ENCODE measurements around the gene LDAH.

Gene LDAH

GRCh38 chr2:20652141-20652540, 170.8 kb downstream of the LDAH start:
- no peak for DNase-seq (ENCODE audit: low spot score)

GRCh38 chr2:20651731-20652099, 171.2 kb downstream of the LDAH start:
- no peak for DNase-seq (ENCODE audit: low spot score)

GRCh38 chr2:20650877-20651730, 171.8 kb downstream of the LDAH start, which contains the start of gene HS1BP3:
TSS of gene HS1BP3 (minus strand) at chr2:20651098. CDS start at chr2:20651063, 35 bp downstream.
- peak; percentile 98 for DNase-seq (ENCODE audit: low spot score)

- DNase-seq (ENCODE audit: low spot score), result peak; percentile 65
These were observed 172.5 kb downstream of the LDAH start for GRCh38 chr2:20650393-20650876.

- DNase-seq (ENCODE audit: low spot score), result no peak
These were observed 172.9 kb downstream of the LDAH start for GRCh38 chr2:20649976-20650375.

- no peak for DNase-seq (ENCODE audit: low spot score)
These were observed 173.3 kb downstream of the LDAH start for GRCh38 chr2:20649576-20649975.

GRCh38 chr2:20648831-20649230, 174.1 kb downstream of the LDAH start:
- no peak for DNase-seq (ENCODE audit: low spot score)

GRCh38 chr2:20648206-20648605, 174.7 kb downstream of the LDAH start:
- no peak for DNase-seq (ENCODE audit: low spot score)

- DNase-seq (ENCODE audit: low spot score), result no peak
These were observed 175.2 kb downstream of the LDAH start for GRCh38 chr2:20647738-20648137.

- no peak for DNase-seq (ENCODE audit: low spot score)
These were observed 175.7 kb downstream of the LDAH start for GRCh38 chr2:20647211-20647610.

GRCh38 chr2:20646446-20646845, 176.5 kb downstream of the LDAH start:
- DNase-seq (ENCODE audit: low spot score), result no peak

- no peak for DNase-seq (ENCODE audit: low spot score)
These were observed 177.1 kb downstream of the LDAH start for GRCh38 chr2:20645761-20646160.

GRCh38 chr2:20645301-20645701, 177.6 kb downstream of the LDAH start:
- DNase-seq (ENCODE audit: low spot score), result no peak

GRCh38 chr2:20643826-20644225, 179.1 kb downstream of the LDAH start:
- no peak for DNase-seq (ENCODE audit: low spot score)

- no peak for DNase-seq (ENCODE audit: low spot score)
These were observed 179.8 kb downstream of the LDAH start for GRCh38 chr2:20643060-20643459.

- peak; percentile 95 for DNase-seq (ENCODE audit: low spot score)
These were observed 180.6 kb downstream of the LDAH start for GRCh38 chr2:20642055-20642971.

GRCh38 chr2:20641123-20641985, 181.5 kb downstream of the LDAH start:
- DNase-seq (ENCODE audit: low spot score), result no peak

- DNase-seq (ENCODE audit: low spot score), result no peak
These were observed 182.3 kb downstream of the LDAH start for GRCh38 chr2:20640411-20641122.

GRCh38 chr2:20638646-20639430, 184.1 kb downstream of the LDAH start:
- no peak for DNase-seq (ENCODE audit: low spot score)

- no peak for DNase-seq (ENCODE audit: low spot score)
These were observed 184.9 kb downstream of the LDAH start for GRCh38 chr2:20638014-20638413.
